GM21381 (cell line): Measurements from ENCODE around the gene PIPOX.

Source experiments
- ATAC-seq: cut with Tn5 transposase; IDR thresholded peaks from one replicate; pipeline ENCODE4 v1.9.1; 2021; ENCODE audit warnings: mild to moderate bottlenecking, moderate library complexity; ENCODE audit not compliant: unreplicated experiment

Gene PIPOX

GRCh38 chr17:29042679-29043538 lies at the start of gene PIPOX:
Gene PIPOX (plus strand): TSS chr17:29043141. CDS start chr17:29043226, 85 bp downstream.
- no peak for ATAC-seq

- no peak for ATAC-seq
These were observed 49.1 kb upstream of the PIPOX start for GRCh38 chr17:28993645-28994426.

- no peak for ATAC-seq
These were observed 46.3 kb upstream of the PIPOX start for GRCh38 chr17:28996554-28997096.

- ATAC-seq: no peak
These were observed 45.1 kb upstream of the PIPOX start for GRCh38 chr17:28997806-28998205.

- ATAC-seq: no peak
These were observed 43.7 kb upstream of the PIPOX start for GRCh38 chr17:28999206-28999605.

- ATAC-seq: no peak
These were observed 42.0 kb upstream of the PIPOX start for GRCh38 chr17:29000973-29001372.

- ATAC-seq: no peak
These were observed 40.1 kb upstream of the PIPOX start for GRCh38 chr17:29002811-29003210.

- no peak for ATAC-seq
These were observed 39.7 kb upstream of the PIPOX start for GRCh38 chr17:29003289-29003688.

- no peak for ATAC-seq
These were observed 38.8 kb upstream of the PIPOX start for GRCh38 chr17:29004081-29004692.

GRCh38 chr17:29005936-29006511 lies 36.9 kb upstream of the PIPOX start, which contains the start of gene SEZ6:
Gene SEZ6 (minus strand): TSS chr17:29006033. CDS start chr17:29005869, 164 bp downstream.
- no peak for ATAC-seq

GRCh38 chr17:29007456-29007855 lies 35.5 kb upstream of the PIPOX start:
- ATAC-seq: no peak

GRCh38 chr17:29007860-29008455 lies 35.0 kb upstream of the PIPOX start:
- ATAC-seq: no peak

GRCh38 chr17:29008591-29008990 lies 34.4 kb upstream of the PIPOX start:
- no peak for ATAC-seq

GRCh38 chr17:29010129-29010528 lies 32.8 kb upstream of the PIPOX start:
- ATAC-seq: no peak

GRCh38 chr17:29010586-29010985 lies 32.4 kb upstream of the PIPOX start:
- ATAC-seq: no peak

GRCh38 chr17:29012535-29012934 lies 30.4 kb upstream of the PIPOX start:
- ATAC-seq: no peak

GRCh38 chr17:29014716-29015115 lies 28.2 kb upstream of the PIPOX start:
- ATAC-seq: no peak

- ATAC-seq: no peak
These were observed 26.4 kb upstream of the PIPOX start for GRCh38 chr17:29016345-29017210.

GRCh38 chr17:29018788-29019474 lies 24.0 kb upstream of the PIPOX start:
- ATAC-seq: no peak
